ENCODE measurements around the gene CFTR.

- TF ChIP-seq EZH2 (IDR thresholded peaks at IDR 0.05; ENCODE audit: borderline replicate concordance, low read length) (no peak), CTCF (IDR thresholded peaks at IDR 0.05; ENCODE audit: low read length) (no peak)
Measured at GRCh38 chr7:117468174-117468573, 11.7 kb upstream of the CFTR start.

Measured in OCI-LY1 (cell line).